H1 (cell line): ENCODE results near the gene STAC. TPM values are rescaled to one million over a fixed set of nuclear protein-coding genes. Genes with fewer than 3 reads are reported as not detected.

Source experiments
- CTCF ChIA-PET: fragments of 300-600 bp; sonication (Branson Sonifier 250); formaldehyde crosslinking; loops from one replicate; lab custom pipeline; 2021; ENCODE audit not compliant: partially characterized antibody; lab: Charles Lee
- POLR2A ChIA-PET: fragments of 300-600 bp; sonication (Branson Sonifier 250); formaldehyde crosslinking; loops from one replicate; lab custom pipeline; 2021; ENCODE audit warnings: inconsistent platforms; ENCODE audit not compliant: partially characterized antibody; lab: Charles Lee
- DNase-seq, 2 experiments: peaks; one replicate each; pipeline versions ENCODE4 v3.0.0 to v3.0.0-alpha.2; 2010 to 2022; ENCODE audit warnings: low spot score in 2 of 2, low read depth in 1 of 2, mixed read lengths in 1 of 2
- FAIRE-seq: peaks from 2 replicates; lab custom pipeline; 2011; peaks lifted over from hg19 to GRCh38; lab: Jason Lieb, UNC
- H2AFZ ChIP-seq: 2 replicates; pipeline ENCODE4 v1.8.1; 2012; ENCODE audit warnings: low read length, inconsistent platforms
- H2AK5ac ChIP-seq: 2 replicates; pipeline ENCODE4 v1.6.1; 2013; ENCODE audit warnings: low read depth, low read length
- H2BK120ac ChIP-seq: replicated peaks from 2 replicates; pipeline ENCODE3; 2013; ENCODE audit warnings: low read depth, low read length, inconsistent platforms
- H2BK12ac ChIP-seq: 2 replicates; pipeline ENCODE4 v1.6.1; 2013; ENCODE audit warnings: low read depth, low read length
- H2BK15ac ChIP-seq: 2 replicates; pipeline ENCODE4 v1.6.1; 2013; ENCODE audit warnings: low read length
- H2BK20ac ChIP-seq: 2 replicates; pipeline ENCODE4 v1.6.1; 2013; ENCODE audit warnings: low read length
- H2BK5ac ChIP-seq: 2 replicates; pipeline ENCODE4 v1.6.1; 2013; ENCODE audit warnings: low read depth, low read length
- H3K14ac ChIP-seq: 2 replicates; pipeline ENCODE4 v1.6.1; 2013; ENCODE audit warnings: inconsistent platforms; ENCODE audit not compliant: insufficient read length
- H3K18ac ChIP-seq: 2 replicates; pipeline ENCODE4 v1.6.1; 2013; ENCODE audit warnings: low read length; ENCODE audit errors: extremely low read depth
- H3K23ac ChIP-seq: 2 replicates; pipeline ENCODE4 v1.6.1; 2013; ENCODE audit warnings: inconsistent platforms; ENCODE audit not compliant: insufficient read length
- H3K23me2 ChIP-seq: 2 replicates; pipeline ENCODE4 v1.6.1; 2013; ENCODE audit warnings: low read depth, low read length
- H3K27ac ChIP-seq: 2 replicates; pipeline ENCODE4 v1.6.1; 2011; ENCODE audit warnings: low read depth, low read length, inconsistent platforms
- H3K27me3 ChIP-seq, 4 experiments: replicated peaks in 1 of 4; 1 replicate in 1 of 4; 2 replicates in 3 of 4; pipeline versions ENCODE4 v1.6.1 to v1.8.1; 2011 to 2013; ENCODE audit warnings: low read length in 3 of 4, mild to moderate bottlenecking in 3 of 4, inconsistent platforms in 2 of 4, mixed read lengths in 2 of 4, moderate library complexity in 1 of 4; ENCODE audit not compliant: control insufficient read depth in 3 of 4, insufficient read depth in 3 of 4; ENCODE audit errors: extremely low read depth in 1 of 4
- H3K36me3 ChIP-seq, 4 experiments: 2 replicates each; pipeline versions ENCODE4 v1.6.1 to v1.8.1; 2011 to 2013; ENCODE audit warnings: mild to moderate bottlenecking in 4 of 4, low read length in 3 of 4, moderate library complexity in 2 of 4, control low read depth in 1 of 4, inconsistent platforms in 1 of 4; ENCODE audit not compliant: insufficient read depth in 4 of 4, control insufficient read depth in 2 of 4
- H3K4ac ChIP-seq: replicated peaks from 2 replicates; pipeline ENCODE3; 2013; ENCODE audit warnings: low read length, low read depth, mixed read lengths, inconsistent platforms; ENCODE audit not compliant: insufficient read length
- H3K4me1 ChIP-seq, 4 experiments: replicated peaks in 1 of 4; 1 replicate in 1 of 4; 2 replicates in 3 of 4; pipeline versions ENCODE4 v1.6.1 to v1.8.1; 2011 to 2013; ENCODE audit warnings: low read length in 3 of 4, inconsistent platforms in 2 of 4, mixed read lengths in 1 of 4; ENCODE audit not compliant: insufficient read depth in 4 of 4, control insufficient read depth in 3 of 4
- H3K4me2 ChIP-seq, 2 experiments: 2 replicates each; pipeline versions ENCODE4 v1.6.1 to v1.8.1; 2011 to 2013; ENCODE audit warnings: low read depth in 2 of 2, low read length in 2 of 2, control low read depth in 1 of 2, inconsistent platforms in 1 of 2, mild to moderate bottlenecking in 1 of 2; ENCODE audit not compliant: insufficient read depth in 1 of 2
- H3K4me3 ChIP-seq, 4 experiments: fragments of 200-600, 300-600 bp in 1 of 4; sonication (generic), shearing (Covaris generic), sonication (Bioruptor Twin) in 1 of 4; 2 replicates each; pipeline versions ENCODE4 v1.5.1 to v1.8.1; 2011 to 2016; ENCODE audit warnings: low read length in 4 of 4, low read depth in 3 of 4, control low read depth in 2 of 4, inconsistent platforms in 2 of 4, mild to moderate bottlenecking in 2 of 4, mixed read lengths in 1 of 4, moderate library complexity in 1 of 4; ENCODE audit not compliant: insufficient read depth in 2 of 4; ENCODE audit errors: extremely low read depth in 1 of 4
- H3K56ac ChIP-seq: replicated peaks from 2 replicates; pipeline ENCODE3; 2013; ENCODE audit warnings: low read depth, mild to moderate bottlenecking, mixed read lengths, low read length, inconsistent platforms; ENCODE audit not compliant: insufficient read length
- H3K79me1 ChIP-seq: 2 replicates; pipeline ENCODE4 v1.6.1; 2013; ENCODE audit warnings: low read depth, low read length, control low read depth
- H3K79me2 ChIP-seq, 2 experiments: 2 replicates each; pipeline versions ENCODE4 v1.6.1 to v1.8.1; 2012 to 2013; ENCODE audit warnings: low read length in 2 of 2, mild to moderate bottlenecking in 2 of 2, inconsistent platforms in 1 of 2; ENCODE audit not compliant: insufficient read depth in 2 of 2, control insufficient read depth in 1 of 2
- H3K9ac ChIP-seq, 4 experiments: replicated peaks in 1 of 4; 1 replicate in 1 of 4; 2 replicates in 3 of 4; pipeline versions ENCODE4 v1.6.1 to v1.8.1; 2011 to 2013; ENCODE audit warnings: low read depth in 3 of 4, low read length in 3 of 4, control low read depth in 2 of 4, mild to moderate bottlenecking in 2 of 4, moderate library complexity in 2 of 4, inconsistent platforms in 1 of 4; ENCODE audit errors: extremely low read depth in 1 of 4
- H3K9me3 ChIP-seq, 2 experiments: 2 replicates each; pipeline versions ENCODE4 v1.6.1 to v1.8.1; 2012 to 2013; ENCODE audit warnings: mild to moderate bottlenecking in 2 of 2, moderate library complexity in 2 of 2, control low read depth in 1 of 2, inconsistent platforms in 1 of 2, low read depth in 1 of 2, low read length in 1 of 2, mixed read lengths in 1 of 2; ENCODE audit not compliant: insufficient read depth in 2 of 2
- H4K20me1 ChIP-seq, 2 experiments: replicated peaks in 1 of 2; 2 replicates each; pipeline versions ENCODE3 to v1.8.1; 2011 to 2013; ENCODE audit warnings: inconsistent platforms in 2 of 2, low read length in 2 of 2, mild to moderate bottlenecking in 1 of 2; ENCODE audit not compliant: insufficient read depth in 2 of 2, control insufficient read depth in 1 of 2
- H4K5ac ChIP-seq: 2 replicates; pipeline ENCODE4 v1.6.1; 2013; ENCODE audit warnings: low read length, low read depth, mixed read lengths, inconsistent platforms; ENCODE audit not compliant: insufficient read length
- H4K8ac ChIP-seq: 2 replicates; pipeline ENCODE4 v1.8.0; 2013; ENCODE audit warnings: mild to moderate bottlenecking, moderate library complexity, low read length, inconsistent platforms; ENCODE audit not compliant: insufficient read depth; ENCODE audit errors: extremely low read depth
- H4K91ac ChIP-seq: replicated peaks from 2 replicates; pipeline ENCODE3; 2013; ENCODE audit warnings: low read length, mixed read lengths, inconsistent platforms; ENCODE audit not compliant: insufficient read length
- CEBPB ChIP-seq: IDR thresholded peaks from 2 replicates; pipeline ENCODE4 v1.6.1; 2012; ENCODE audit warnings: low read depth, low read length
- CTCF ChIP-seq, 3 experiments: IDR thresholded peaks; 1 replicate in 2 of 3; 2 replicates in 1 of 3; pipeline versions ENCODE4 v1.5.1 to v1.6.1; 2011; ENCODE audit warnings: low read length in 3 of 3, mild to moderate bottlenecking in 3 of 3, inconsistent platforms in 2 of 3, low read depth in 1 of 3, moderate library complexity in 1 of 3; ENCODE audit not compliant: insufficient read depth in 1 of 3; ENCODE audit errors: control extremely low read depth in 1 of 3
- EGR1 ChIP-seq: IDR thresholded peaks from 2 replicates; pipeline ENCODE4 v1.6.1; 2011; ENCODE audit warnings: low read depth, low read length, borderline replicate concordance
- EZH2 ChIP-seq: fragments of 200-600 bp; sonication (generic); IDR thresholded peaks from 2 replicates; pipeline ENCODE4 v1.7.1; 2012; ENCODE audit warnings: low read depth, mild to moderate bottlenecking, moderate library complexity, low read length, inconsistent platforms; ENCODE audit not compliant: severe bottlenecking
- HDAC2 ChIP-seq, 2 experiments: fragments of 300-600 bp in 1 of 2; sonication (generic) in 1 of 2; IDR thresholded peaks; 2 replicates each; pipeline ENCODE4 v1.6.1; 2011 to 2012; ENCODE audit warnings: low read depth in 2 of 2, low read length in 2 of 2, mild to moderate bottlenecking in 2 of 2, moderate library complexity in 2 of 2, borderline replicate concordance in 1 of 2, inconsistent platforms in 1 of 2
- KDM5A ChIP-seq: fragments of 200-600 bp; IDR thresholded peaks from 2 replicates; pipeline ENCODE4 v1.7.1; 2012; ENCODE audit warnings: mild to moderate bottlenecking, low read length, inconsistent platforms, mixed read lengths
- PHF8 ChIP-seq: fragments of 200-600 bp; sonication (generic); conservative IDR thresholded peaks from 2 replicates; pipeline ENCODE4 v1.7.1; 2012; ENCODE audit warnings: low read depth, mild to moderate bottlenecking, inconsistent platforms, low read length, moderate library complexity
- RBBP5 ChIP-seq: IDR thresholded peaks from 2 replicates; pipeline ENCODE4 v1.7.1; 2012; ENCODE audit warnings: low read depth, mild to moderate bottlenecking, inconsistent platforms, low read length, moderate library complexity, borderline replicate concordance
- RXRA ChIP-seq: IDR thresholded peaks from 2 replicates; pipeline ENCODE4 v1.6.1; 2011; ENCODE audit warnings: low read depth, mild to moderate bottlenecking, low read length, moderate library complexity; ENCODE audit not compliant: insufficient read depth
- SIRT6 ChIP-seq: IDR thresholded peaks from one replicate; pipeline ENCODE4 v1.7.1; 2012; ENCODE audit warnings: low read length, inconsistent platforms
- SP1 ChIP-seq: IDR thresholded peaks from 2 replicates; pipeline ENCODE4 v1.6.1; 2011; ENCODE audit warnings: low read depth, low read length
- SRF ChIP-seq: IDR thresholded peaks from 2 replicates; pipeline ENCODE4 v1.6.1; 2011; ENCODE audit warnings: mild to moderate bottlenecking, low read depth, low read length, moderate library complexity
- TBP ChIP-seq: IDR thresholded peaks from 2 replicates; pipeline ENCODE4 v1.6.1; 2011; ENCODE audit warnings: low read depth, low read length, improper control_type of control experiment
- polyA plus RNA-seq, 7 experiments: library from polyadenylated mRNA; depleted of rRNA in 3 of 7; stranded (reverse) in 5 of 7; unstranded in 2 of 7; fragments of >200 nt in 5 of 7; fragments of 200-250 nt in 2 of 7; gene quantifications; 1 replicate in 5 of 7; 2 replicates in 1 of 7; 4 replicates in 1 of 7; pipeline versions ENCODE4 v1.2.1 to v1.2.3, GENCODE V29; 2011 to 2013; ENCODE audit warnings: missing spikeins in 2 of 7, mixed read lengths in 2 of 7
- total RNA-seq: library from RNA; stranded (reverse); fragmentation: NEBNext Ultra II Directional; extraction: Animal tissue kit (Norgen Biotek cat#: 25700); gene quantifications from 2 replicates; pipeline ENCODE4 v1.2.1, GENCODE V29; 2021

The STAC gene
- total and polyA plus RNA-seq, 2 of the 8 experiments (the other 6 are each of a cell fraction or from before 2014, with no cell fraction given) = 8.0 to 18.1 TPM

GRCh38 chr3:36403661-36404060 lies 23.4 kb downstream of the STAC start:
- Histone ChIP-seq H3K36me3 (no peaks in the 10 kb centered on the region), H3K14ac (no peak overlapping the region), H2BK15ac (no peak overlapping the region), H2BK5ac (no peak overlapping the region), H3K4me3 (no peak overlapping the region), H3K4me1 (no peaks in the 10 kb centered on the region; a peak in 2 of 7 replicates), H4K5ac (no peak overlapping the region), H3K56ac (no peak overlapping the region), H3K18ac (no peak overlapping the region), H3K27ac (no peak overlapping the region), H3K79me2 (no peaks in the 10 kb centered on the region), H3K79me1 (no peaks in the 10 kb centered on the region; the same call in 1 of the 2 replicates), H4K91ac (no peak overlapping the region), H3K9ac (no peak overlapping the region), H3K4me2 (no peak overlapping the region), H3K23me2 (no peaks in the 10 kb centered on the region), H3K4ac (no peak overlapping the region), H2BK120ac (no peak overlapping the region), H2AK5ac (no peak overlapping the region), H2BK20ac (no peak overlapping the region), H3K9me3 (no peaks in the 10 kb centered on the region), H2AFZ (no peak overlapping the region), H3K27me3 (no peaks in the 10 kb centered on the region), H2BK12ac (no peak overlapping the region), H4K8ac (no peak overlapping the region), H3K23ac (no peak overlapping the region), H4K20me1 (no peaks in the 10 kb centered on the region)
- ChIA-PET POLR2A (no interaction called here), CTCF (interaction anchor here (1.0 kb wide), 1 partner anchor 137 kb away, joined by 3 read pairs; no protein-coding TSS in a partner anchor)
- DNase-seq (no peak), FAIRE-seq (no peak)
- TF ChIP-seq SRF = no peak
- TF ChIP-seq TBP = no peak
- no peak for TF ChIP-seq CEBPB
- TF ChIP-seq KDM5A = no peak
- no peak for TF ChIP-seq RBBP5
- TF ChIP-seq RXRA = no peak
- no peak for TF ChIP-seq SIRT6
- TF ChIP-seq SP1 = no peak
- no peak for TF ChIP-seq PHF8
- no peak for TF ChIP-seq EZH2
- TF ChIP-seq EGR1 = no peak
- TF ChIP-seq CTCF (IDR thresholded peaks at IDR 0.05; ENCODE audit: control extremely low read depth in 1 of 3, insufficient read depth in 1 of 3, low read depth in 1 of 3, low read length in 3 of 3) = no peak
- TF ChIP-seq HDAC2 (IDR thresholded peaks at IDR 0.05; ENCODE audit: borderline replicate concordance in 1 of 2, low read depth in 2 of 2, low read length in 2 of 2) = no peak
